Activated naive CD4-positive, alpha-beta T cell treated with anti-CD3 and anti-CD28 coated beads for 36 hours (primary cell): ENCODE data around the gene TMEM120B. TPM values are rescaled to one million over a fixed set of nuclear protein-coding genes. Genes with fewer than 3 reads are reported as not detected.

Experiments used
- CTCF ChIA-PET: fragments of 350-600 bp; sonication (Branson Sonifier 250); formaldehyde crosslinking; loops from one replicate; lab custom pipeline; 2021; ENCODE audit warnings: antibody characterized with exemption; lab: Charles Lee
- DNase-seq: peaks from one replicate; pipeline ENCODE4 v3.0.0-alpha.2; 2020
- H3K27ac Mint-ChIP-seq: one replicate; pipeline ENCODE4 v1.8.0; 2021; ENCODE audit warnings: mild to moderate bottlenecking, mixed read lengths
- H3K27me3 Mint-ChIP-seq: one replicate; pipeline ENCODE4 v1.8.0; 2021; ENCODE audit warnings: low read depth, mixed read lengths
- H3K36me3 Mint-ChIP-seq: one replicate; pipeline ENCODE4 v1.8.0; 2021; ENCODE audit warnings: low read depth, mixed read lengths
- H3K4me1 Mint-ChIP-seq: one replicate; pipeline ENCODE4 v1.8.0; 2021; ENCODE audit warnings: low read depth, mixed read lengths
- H3K4me3 Mint-ChIP-seq: one replicate; pipeline ENCODE4 v1.8.0; 2021; ENCODE audit warnings: mild to moderate bottlenecking, moderate library complexity, mixed read lengths
- H3K9me3 Mint-ChIP-seq: one replicate; pipeline ENCODE4 v1.8.0; 2021; ENCODE audit warnings: mixed read lengths
- intact Hi-C: fragments of 100-400 bp; cut with micrococcal nuclease; formaldehyde crosslinking; loops from one replicate; pipeline ENCODE4 v1.15.1; 2023
- total RNA-seq, 2 experiments: library from RNA; stranded (reverse); gene quantifications; one replicate each; pipeline ENCODE4 v1.2.3, GENCODE V29; 2021

Gene TMEM120B
- total RNA-seq, 2 experiments from 2014 or later = 5.5 to 6.3 TPM

DNA sequence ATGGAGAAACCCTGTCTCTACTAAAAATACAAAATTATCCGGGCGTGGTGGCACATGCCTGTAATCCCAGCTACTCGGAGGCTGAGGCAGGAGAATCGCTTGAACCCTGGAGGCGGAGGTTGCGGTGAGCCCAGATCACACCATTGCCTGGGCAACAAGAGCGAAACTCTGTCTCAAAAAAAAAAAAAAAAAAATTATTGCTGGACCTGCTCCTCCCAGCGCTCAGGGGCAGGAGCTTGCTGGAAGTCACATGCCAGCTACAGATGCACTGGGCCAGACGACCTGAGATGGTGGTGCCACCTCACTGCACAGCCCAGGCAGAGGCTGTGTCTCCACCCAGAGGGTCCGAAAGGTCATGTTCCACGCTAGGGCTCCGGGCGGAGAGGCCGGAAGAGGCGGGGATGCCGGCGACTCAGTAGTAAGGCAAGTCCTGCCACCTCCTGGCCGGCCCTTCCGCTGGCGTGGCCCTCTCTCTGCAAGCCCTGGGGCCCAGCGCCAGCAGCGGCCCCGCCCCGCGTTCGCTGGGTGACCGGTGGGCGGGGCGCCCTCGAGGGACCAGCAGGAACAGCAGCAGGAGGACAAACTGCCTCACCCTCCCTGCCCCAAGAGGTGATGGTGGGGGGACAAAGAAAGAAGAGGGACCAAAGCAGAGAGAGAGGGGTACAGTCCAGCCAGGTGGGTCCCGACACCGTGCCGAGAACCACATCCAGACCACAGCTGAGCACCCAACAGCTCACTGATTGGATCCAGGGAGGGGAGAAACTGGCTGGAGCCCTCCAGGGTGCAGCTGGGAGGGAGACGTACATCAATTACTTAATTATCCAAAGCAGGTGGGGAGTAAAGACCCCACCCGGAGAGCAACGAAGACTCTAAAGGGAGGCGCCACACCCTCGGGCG, 84.6 kb downstream of the TMEM120B start:
- CTCF ChIA-PET = interaction anchor here (0.6 to 10.3 kb wide), 12 partner anchors 11 to 923 kb away, joined by 3 to 494 read pairs (median 19); partner anchors contain the start of genes PSMD9, SETD1B and TMEM120B
- Mint-ChIP-seq H3K9me3 (no peaks in the 10 kb centered on the region), H3K4me3 (no peak overlapping the region), H3K27ac (no peak overlapping the region), H3K4me1 (peaks cover 40% of the 10 kb centered on the region), H3K27me3 (no peaks in the 10 kb centered on the region), H3K36me3 (peaks cover 20% of the 10 kb centered on the region)
- intact Hi-C loops = loop anchor here (10.0 kb wide), 1 partner anchor 928 kb away; no protein-coding TSS in a partner anchor
- DNase-seq = no peak

DNA sequence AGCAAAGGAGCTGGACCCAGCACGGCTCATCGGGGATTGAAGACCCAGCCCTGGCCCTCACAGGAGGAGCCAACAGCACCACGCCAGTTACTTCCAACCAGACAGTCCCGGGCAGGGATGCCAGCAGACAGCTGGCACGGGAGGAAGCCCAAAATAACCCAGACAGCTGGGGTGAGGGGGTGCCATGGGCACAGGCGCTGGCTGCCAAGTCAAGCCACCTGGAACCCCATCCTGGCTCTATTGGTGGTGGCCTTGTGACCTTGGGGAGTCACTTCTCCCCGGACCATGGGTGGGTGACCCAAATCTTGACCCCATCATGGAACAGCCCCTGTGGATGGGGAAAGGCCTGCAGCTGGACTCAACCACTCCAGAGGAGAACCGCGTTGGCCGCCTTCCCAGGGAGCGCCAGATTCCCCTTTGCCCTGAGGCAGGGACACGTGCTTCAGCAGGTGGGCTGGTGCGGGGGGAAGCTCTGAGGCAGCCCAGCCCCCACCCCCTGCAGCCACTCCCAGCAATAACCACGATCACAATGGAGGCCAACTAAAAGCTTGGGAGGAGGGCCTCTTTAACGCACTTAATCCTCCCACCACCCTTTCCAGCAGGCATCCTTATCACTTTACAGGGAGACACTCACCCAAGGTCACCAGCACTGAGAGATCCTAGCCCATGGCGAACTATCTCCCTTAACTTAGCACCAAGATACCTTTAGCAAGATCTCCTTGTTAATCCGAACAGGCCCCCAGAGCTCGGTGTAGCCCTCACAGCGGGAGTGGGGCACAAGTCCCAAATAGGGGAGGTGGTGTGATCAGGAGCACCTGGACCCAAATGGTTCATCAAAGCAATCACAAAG, 85.6 kb downstream of the TMEM120B start:
- H3K4me3 Mint-ChIP-seq = peak overlapping the region; percentile 76
- H3K9me3 Mint-ChIP-seq = no peaks in the 10 kb centered on the region
- peaks cover 35% of the 10 kb centered on the region for H3K4me1 Mint-ChIP-seq
- intact Hi-C loops = loop anchor here (10.0 kb wide), 1 partner anchor 927 kb away; no protein-coding TSS in a partner anchor
- CTCF ChIA-PET = interaction anchor here (0.6 to 10.3 kb wide), 8 partner anchors 9 to 341 kb away, joined by 3 to 494 read pairs (median 6); partner anchors contain the start of gene SETD1B
- H3K27me3 Mint-ChIP-seq = no peaks in the 10 kb centered on the region
- DNase-seq = no peak
- peaks cover 19% of the 10 kb centered on the region for H3K36me3 Mint-ChIP-seq
- H3K27ac Mint-ChIP-seq = no peak overlapping the region

DNA sequence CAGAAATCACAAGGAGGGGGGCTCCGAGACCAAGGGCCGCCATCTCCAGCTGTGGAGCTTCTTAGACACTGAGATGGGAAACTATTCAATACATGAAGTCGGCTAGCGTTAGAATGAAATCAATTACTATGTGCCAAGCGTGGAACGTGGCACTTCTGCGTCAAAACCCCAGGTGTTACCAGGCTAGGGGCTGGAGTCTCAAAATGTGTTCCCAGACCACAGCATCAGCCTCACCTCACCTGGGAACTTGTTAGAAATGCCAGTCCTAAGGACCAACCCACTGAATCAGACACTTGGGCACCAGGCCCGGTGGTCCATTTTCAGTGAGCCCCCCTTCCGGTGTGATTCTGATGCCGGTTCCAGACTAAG, 86.2 kb downstream of the TMEM120B start:
- Mint-ChIP-seq H3K27ac (no peak overlapping the region), H3K36me3 (peaks cover 19% of the 10 kb centered on the region), H3K4me3 (peak overlapping the region; percentile 76), H3K4me1 (peaks cover 35% of the 10 kb centered on the region), H3K9me3 (no peaks in the 10 kb centered on the region), H3K27me3 (no peaks in the 10 kb centered on the region)
- no peak for DNase-seq
- CTCF ChIA-PET = interaction anchor here (0.6 to 10.3 kb wide), 7 partner anchors 9 to 342 kb away, joined by 3 to 494 read pairs (median 7); partner anchors contain the start of gene SETD1B
- intact Hi-C loops = loop anchor here (1.0 to 10.0 kb wide), 2 partner anchors 14 to 926 kb away; no protein-coding TSS in a partner anchor

GRCh38 chr12:121799156-121799841, 86.7 kb downstream of the TMEM120B start:
- H3K27ac Mint-ChIP-seq = peak overlapping the region; percentile 87
- no peaks in the 10 kb centered on the region for H3K27me3 Mint-ChIP-seq
- peak; percentile 65 for DNase-seq
- peak overlapping the region; percentile 76 for H3K4me3 Mint-ChIP-seq
- H3K36me3 Mint-ChIP-seq = peaks cover 19% of the 10 kb centered on the region
- CTCF ChIA-PET = interaction anchor here (0.6 to 10.3 kb wide), 8 partner anchors 8 to 342 kb away, joined by 3 to 494 read pairs (median 6); partner anchors contain the start of gene SETD1B
- peaks cover 34% of the 10 kb centered on the region for H3K4me1 Mint-ChIP-seq
- no peaks in the 10 kb centered on the region for H3K9me3 Mint-ChIP-seq
- intact Hi-C loops = loop anchor here (1.0 to 10.0 kb wide), 2 partner anchors 13 to 926 kb away; no protein-coding TSS in a partner anchor

DNA sequence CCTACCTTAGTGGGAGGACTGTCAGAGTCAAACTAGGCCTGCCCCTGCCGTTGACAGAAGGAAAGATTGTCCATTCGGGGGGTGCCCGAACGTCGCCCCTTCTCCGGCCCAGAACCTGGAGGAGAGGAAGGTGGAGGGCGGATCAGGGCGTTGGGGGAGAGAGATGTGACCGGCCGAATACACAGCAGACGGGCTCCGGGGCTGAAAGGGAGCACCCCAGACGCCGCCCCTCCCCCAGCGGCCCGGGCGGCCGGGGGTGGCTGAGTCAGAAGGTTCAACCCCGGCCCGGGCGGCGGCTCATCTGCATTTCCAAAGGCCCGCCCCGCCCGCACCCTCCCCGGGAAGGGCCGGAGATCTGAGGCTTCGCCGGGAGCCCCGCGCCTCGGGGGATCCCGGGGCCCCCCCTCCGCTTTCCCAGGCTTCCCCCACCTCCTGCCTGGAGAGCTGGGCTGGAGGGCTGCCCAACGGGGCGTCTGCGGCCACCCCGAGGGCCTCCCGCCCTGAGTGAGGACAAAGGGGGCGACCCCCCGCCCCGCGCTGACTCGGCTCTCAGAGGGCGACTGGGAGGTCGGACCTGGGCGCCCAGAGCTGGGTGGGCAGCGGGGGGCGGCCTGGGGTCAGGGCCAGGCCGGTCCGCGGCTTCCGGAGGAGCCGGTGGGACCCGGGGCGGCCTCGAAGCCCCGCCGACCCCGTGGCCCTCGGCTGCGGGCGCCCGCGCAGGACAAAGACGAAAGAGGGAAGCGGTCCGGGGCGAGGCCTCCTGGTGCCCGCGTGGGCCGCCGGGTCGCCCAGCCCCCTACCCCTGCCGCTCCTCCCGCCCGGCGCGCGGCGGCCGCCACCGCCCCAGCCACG, 87.5 kb downstream of the TMEM120B start:
- H3K4me1 Mint-ChIP-seq = peaks cover 26% of the 10 kb centered on the region
- CTCF ChIA-PET = interaction anchor here (0.8 to 9.7 kb wide), 3 partner anchors 8 to 13 kb away, joined by 3 to 494 read pairs (median 48); partner anchors contain the start of gene SETD1B
- peak overlapping the region; percentile 76 for H3K4me3 Mint-ChIP-seq
- no peaks in the 10 kb centered on the region for H3K9me3 Mint-ChIP-seq
- peak overlapping the region; percentile 87 for H3K27ac Mint-ChIP-seq
- peak; percentile 90 for DNase-seq
- no peaks in the 10 kb centered on the region for H3K27me3 Mint-ChIP-seq
- peaks cover 21% of the 10 kb centered on the region for H3K36me3 Mint-ChIP-seq
- intact Hi-C loops = loop anchor here (1.0 to 10.0 kb wide), 4 partner anchors 12 to 925 kb away; partner anchors contain the start of genes DIABLO and PSMD9

DNA sequence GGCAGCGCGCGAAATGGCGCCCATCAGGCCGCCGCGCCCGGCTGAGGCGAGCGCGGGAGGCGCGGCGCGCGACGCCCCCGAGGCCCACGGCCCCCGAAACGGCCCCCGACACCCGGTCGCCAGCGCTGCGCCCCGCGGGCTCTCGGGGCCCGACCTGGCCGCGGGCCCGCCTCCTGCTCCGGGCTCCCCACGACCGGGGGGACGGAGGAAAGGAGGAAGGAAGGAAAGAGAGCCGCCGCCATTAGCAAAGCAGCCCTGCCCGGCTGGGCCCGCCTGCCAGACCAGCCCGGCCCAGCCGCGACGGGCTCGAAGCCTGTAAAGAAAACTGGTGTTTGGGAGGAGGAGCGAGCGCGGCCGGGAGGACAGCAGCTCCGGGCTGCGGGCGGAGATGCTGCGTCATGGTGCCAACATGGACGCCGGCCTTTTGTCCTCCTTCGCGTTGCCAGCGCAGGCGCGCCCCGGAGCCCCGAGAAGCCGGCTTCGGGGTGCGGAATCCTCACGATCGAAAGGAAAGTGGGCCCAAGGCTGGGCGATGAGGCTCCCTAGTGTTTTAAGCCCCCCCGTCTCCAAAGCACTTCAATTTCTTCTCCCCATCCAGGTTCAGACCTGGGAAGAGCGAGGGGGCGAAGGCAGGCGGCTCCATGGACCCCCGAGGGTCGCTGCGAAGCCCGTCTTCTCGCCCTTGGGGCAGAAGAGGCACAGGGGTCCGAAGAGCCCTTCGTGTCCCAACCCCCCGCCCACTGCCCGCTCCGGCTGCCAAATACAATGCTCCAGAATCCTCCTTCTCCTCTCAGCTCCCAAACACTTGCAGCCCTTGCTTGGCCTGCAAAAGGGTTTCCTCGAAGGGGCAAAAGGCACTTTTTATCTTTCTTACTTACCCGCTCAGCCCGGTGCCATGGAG, 88.4 kb downstream of the TMEM120B start:
- intact Hi-C loops = loop anchor here (1.0 kb wide), 2 partner anchors 87 to 425 kb away; partner anchors contain the start of genes DIABLO and PSMD9
- no peaks in the 10 kb centered on the region for H3K27me3 Mint-ChIP-seq

GRCh38 chr12:121801595-121802484, 89.3 kb downstream of the TMEM120B start:
- peaks cover 27% of the 10 kb centered on the region for H3K36me3 Mint-ChIP-seq
- peaks cover 33% of the 10 kb centered on the region for H3K4me1 Mint-ChIP-seq
- peak overlapping the region; percentile 100 for H3K27ac Mint-ChIP-seq
- no peaks in the 10 kb centered on the region for H3K27me3 Mint-ChIP-seq
- no peaks in the 10 kb centered on the region for H3K9me3 Mint-ChIP-seq
- peak overlapping the region; percentile 97 for H3K4me3 Mint-ChIP-seq
- CTCF ChIA-PET = interaction anchor here (0.6 to 12.5 kb wide), 9 partner anchors 6 to 242 kb away, joined by 3 to 494 read pairs (median 5); partner anchors contain the start of genes PSMD9 and RHOF
- intact Hi-C loops = loop anchor here (1.0 to 2.0 kb wide), 2 partner anchors 12 to 699 kb away; partner anchors contain the start of gene ZCCHC8
- peak; percentile 58 for DNase-seq

More for the DNA sequence above, 88.4 kb downstream of the TMEM120B start:
- no peaks in the 10 kb centered on the region for H3K9me3 Mint-ChIP-seq
- H3K36me3 Mint-ChIP-seq = peaks cover 24% of the 10 kb centered on the region
- H3K4me1 Mint-ChIP-seq = peaks cover 24% of the 10 kb centered on the region
- CTCF ChIA-PET = interaction anchor here (0.6 to 4.3 kb wide), 4 partner anchors 11 to 241 kb away, joined by 3 to 48 read pairs (median 4); partner anchors contain the start of gene PSMD9
- peak overlapping the region; percentile 100 for H3K27ac Mint-ChIP-seq
- peak overlapping the region; percentile 97 for H3K4me3 Mint-ChIP-seq
- DNase-seq = peak; percentile 76

- CTCF ChIA-PET = interaction anchor here (0.8 to 12.5 kb wide), 7 partner anchors 7 to 91 kb away, joined by 3 to 494 read pairs (median 6); partner anchors contain the start of genes PSMD9 and RHOF
- Mint-ChIP-seq H3K4me1 (peaks cover 36% of the 10 kb centered on the region), H3K36me3 (peaks cover 27% of the 10 kb centered on the region), H3K27me3 (no peaks in the 10 kb centered on the region), H3K27ac (peak overlapping the region; percentile 100), H3K9me3 (no peaks in the 10 kb centered on the region), H3K4me3 (peak overlapping the region; percentile 97)
- no peak for DNase-seq
- intact Hi-C loops = loop anchor here (1.0 to 2.0 kb wide), 2 partner anchors 12 to 698 kb away; partner anchors contain the start of gene ZCCHC8
Observed at GRCh38 chr12:121802485-121802842, 89.9 kb downstream of the TMEM120B start.
